OCI-LY1 (cell line): Measurements from ENCODE around the gene ANAPC2.

Source experiments
- H2AFZ ChIP-seq: fragments of 200-600 bp; sonication (generic), shearing (Covaris generic); 2 replicates; pipeline ENCODE4 v1.6.0; 2014; ENCODE audit warnings: antibody characterized with exemption, mild to moderate bottlenecking, low read length
- H3F3A ChIP-seq: fragments of 200-600 bp; sonication (generic), shearing (Covaris generic); 2 replicates; pipeline ENCODE4 v1.6.0; 2014; ENCODE audit warnings: mild to moderate bottlenecking, antibody characterized with exemption, low read length, moderate library complexity; ENCODE audit not compliant: insufficient read depth
- H3K27ac ChIP-seq: fragments of 200-600 bp; sonication (generic); 2 replicates; pipeline ENCODE4 v1.5.1; 2014; ENCODE audit warnings: low read length, mixed run types, mild to moderate bottlenecking, low read depth; ENCODE audit not compliant: poor library complexity, severe bottlenecking
- H3K27me3 ChIP-seq: fragments of 200-600 bp; sonication (generic); 2 replicates; pipeline ENCODE4 v1.6.0; 2014; ENCODE audit warnings: antibody characterized with exemption, mild to moderate bottlenecking, low read length, moderate library complexity; ENCODE audit not compliant: insufficient read depth
- H3K36me3 ChIP-seq: fragments of 200-600 bp; sonication (generic); 2 replicates; pipeline ENCODE4 v1.6.1; 2014; ENCODE audit warnings: mild to moderate bottlenecking, antibody characterized with exemption, low read length, moderate library complexity, mixed read lengths; ENCODE audit not compliant: insufficient read depth
- H3K4me1 ChIP-seq: fragments of 200-600 bp; sonication (generic); 2 replicates; pipeline ENCODE4 v1.5.1; 2014; ENCODE audit warnings: mild to moderate bottlenecking, low read length, moderate library complexity; ENCODE audit not compliant: insufficient read depth, severe bottlenecking
- H3K4me2 ChIP-seq: fragments of 200-600 bp; sonication (generic), shearing (Covaris generic); 2 replicates; pipeline ENCODE4 v1.6.1; 2014; ENCODE audit warnings: low read length
- H3K4me3 ChIP-seq: fragments of 200-600 bp; sonication (generic); 2 replicates; pipeline ENCODE4 v1.5.1; 2014; ENCODE audit warnings: low read length, low read depth, mild to moderate bottlenecking, mixed read lengths; ENCODE audit not compliant: poor library complexity, severe bottlenecking
- H3K79me2 ChIP-seq: fragments of 200-600 bp; shearing (Covaris generic); 2 replicates; pipeline ENCODE4 v1.6.1; 2016; ENCODE audit warnings: mixed run types, low read length, mixed read lengths; ENCODE audit not compliant: insufficient read depth
- H3K9ac ChIP-seq: fragments of 200-600 bp; sonication (generic), shearing (Covaris generic); 2 replicates; pipeline ENCODE4 v1.6.1; 2014; ENCODE audit warnings: mild to moderate bottlenecking, low read length, mixed read lengths
- H3K9me2 ChIP-seq: fragments of 200-600 bp; sonication (generic), shearing (Covaris generic); 2 replicates; pipeline ENCODE4 v1.6.1; 2014; ENCODE audit warnings: low read depth, mild to moderate bottlenecking, low read length, mixed read lengths
- H3K9me3 ChIP-seq: fragments of 200-600 bp; shearing (Covaris generic); 2 replicates; pipeline ENCODE4 v1.6.1; 2014; ENCODE audit warnings: low read length, mixed read lengths
- H4K20me1 ChIP-seq: fragments of 200-600 bp; sonication (generic), shearing (Covaris generic); 2 replicates; pipeline ENCODE4 v1.6.0; 2016; ENCODE audit warnings: mild to moderate bottlenecking, low read length; ENCODE audit not compliant: insufficient read depth
- CTCF ChIP-seq: fragments of 200-600 bp; sonication (generic), shearing (Covaris generic); IDR thresholded peaks from 2 replicates; pipeline ENCODE4 v1.5.1; 2017; ENCODE audit warnings: mild to moderate bottlenecking, antibody characterized with exemption, low read length, moderate library complexity, mixed read lengths
- EZH2 ChIP-seq: fragments of 200-600 bp; sonication (generic), shearing (Covaris generic); IDR thresholded peaks from 2 replicates; pipeline ENCODE4 v1.8.0; 2017; ENCODE audit warnings: borderline replicate concordance, mixed run types, mild to moderate bottlenecking, antibody characterized with exemption, low read length, moderate library complexity, mixed read lengths

Gene ANAPC2

GRCh38 chr9:137146527-137146918 lies 41.8 kb downstream of the ANAPC2 start:
- H3K4me2 ChIP-seq = no peak overlapping the region
- TF ChIP-seq EZH2 (no peak), CTCF (no peak)
- no peaks in the 10 kb centered on the region for H3K9me3 ChIP-seq
- H3K27me3 ChIP-seq = no peaks in the 10 kb centered on the region
- no peaks in the 10 kb centered on the region for H4K20me1 ChIP-seq
- H3F3A ChIP-seq = peaks cover 6% of the 10 kb centered on the region
- no peaks in the 10 kb centered on the region for H3K4me1 ChIP-seq
- H3K9me2 ChIP-seq = no peaks in the 10 kb centered on the region
- H2AFZ ChIP-seq = no peak overlapping the region
- H3K79me2 ChIP-seq = no peaks in the 10 kb centered on the region
- no peak overlapping the region for H3K9ac ChIP-seq
- H3K4me3 ChIP-seq = no peak overlapping the region
- H3K36me3 ChIP-seq = no peaks in the 10 kb centered on the region
- H3K27ac ChIP-seq = no peak overlapping the region

DNA sequence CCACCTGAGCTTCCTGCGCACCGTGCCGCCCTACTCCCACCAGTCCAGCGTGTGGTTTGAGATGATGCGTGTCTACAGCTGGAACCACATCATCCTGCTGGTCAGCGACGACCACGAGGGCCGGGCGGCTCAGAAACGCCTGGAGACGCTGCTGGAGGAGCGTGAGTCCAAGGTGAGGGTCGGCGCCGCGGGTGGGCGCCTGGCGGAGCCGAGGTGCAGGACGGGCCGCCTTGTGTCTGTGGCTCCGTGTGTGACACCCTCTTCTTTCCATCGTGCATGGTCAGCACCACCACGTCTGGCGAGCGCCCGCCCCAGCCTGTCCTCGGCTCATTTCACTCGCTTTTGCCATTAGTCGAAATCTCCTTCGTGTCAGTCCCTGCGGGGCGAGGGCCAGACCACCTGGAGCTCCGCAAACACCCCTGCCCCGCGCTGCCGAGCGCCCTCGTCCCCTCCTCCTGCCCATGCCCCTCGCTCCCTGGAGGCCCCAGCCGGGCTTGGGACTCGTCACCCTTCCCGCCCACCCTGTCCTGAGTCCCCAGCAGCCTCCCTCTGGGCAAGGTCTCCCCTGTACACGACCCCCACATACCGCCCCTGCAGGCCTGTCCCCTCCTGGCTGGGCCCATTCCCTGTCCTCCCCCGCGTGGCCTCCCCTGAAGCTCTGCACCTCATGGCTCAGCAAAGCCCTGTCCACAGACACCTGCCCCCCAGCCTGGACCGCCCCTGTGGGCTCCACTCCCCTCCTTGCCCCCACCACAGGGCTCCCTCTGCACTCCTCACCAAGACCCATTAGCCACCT lies 42.4 kb downstream of the ANAPC2 start:
- TF ChIP-seq EZH2 (no peak), CTCF (no peak)
- Histone ChIP-seq H3K27me3 (no peaks in the 10 kb centered on the region), H3F3A (peaks cover 6% of the 10 kb centered on the region), H3K27ac (no peak overlapping the region), H2AFZ (no peak overlapping the region), H4K20me1 (no peaks in the 10 kb centered on the region), H3K9ac (no peak overlapping the region), H3K36me3 (no peaks in the 10 kb centered on the region), H3K4me1 (no peaks in the 10 kb centered on the region), H3K4me2 (no peak overlapping the region), H3K9me3 (no peaks in the 10 kb centered on the region), H3K4me3 (no peak overlapping the region), H3K79me2 (no peaks in the 10 kb centered on the region), H3K9me2 (no peaks in the 10 kb centered on the region)

GRCh38 chr9:137143459-137143858 lies 44.9 kb downstream of the ANAPC2 start:
- Histone ChIP-seq H3K27me3 (no peaks in the 10 kb centered on the region), H3K36me3 (no peaks in the 10 kb centered on the region), H3F3A (no peaks in the 10 kb centered on the region), H4K20me1 (no peaks in the 10 kb centered on the region), H3K27ac (no peak overlapping the region), H3K4me1 (no peaks in the 10 kb centered on the region), H3K79me2 (no peaks in the 10 kb centered on the region), H3K4me2 (no peak overlapping the region), H3K9ac (no peak overlapping the region), H3K9me2 (no peaks in the 10 kb centered on the region), H3K4me3 (no peak overlapping the region), H3K9me3 (no peaks in the 10 kb centered on the region), H2AFZ (no peak overlapping the region)
- no peak for TF ChIP-seq CTCF
- TF ChIP-seq EZH2 = no peak
